Thyroid gland (tissue), 4 donors: Measurements from ENCODE around the gene SLC35F2.

Source experiments
- CTCF ChIP-seq, 6 experiments: fragments of 200-600 bp in 3 of 6; fragments of 450-650 bp in 3 of 6; sonication (generic) in 3 of 6; IDR thresholded peaks; one replicate each; pipeline ENCODE4 v1.5.1; 2016 to 2019; ENCODE audit warnings: antibody characterized with exemption in 6 of 6, mild to moderate bottlenecking in 2 of 6, inconsistent platforms in 1 of 6, moderate library complexity in 1 of 6
- POLR2A ChIP-seq, 2 donors: fragments of 450-650 bp; IDR thresholded peaks; one replicate each; pipeline ENCODE4 v1.6.1; 2017; ENCODE audit warnings: antibody characterized with exemption in 2 of 2, mild to moderate bottlenecking in 2 of 2, moderate library complexity in 1 of 2

- TF ChIP-seq CTCF (IDR thresholded peaks at IDR 0.05) (no peak), POLR2A (IDR thresholded peaks at IDR 0.05) (no peak)
Observed at GRCh38 chr11:107808521-107808920, 50.1 kb downstream of the SLC35F2 start.
